Stimulated activated CD4-positive, alpha-beta T cell treated with anti-CD3 and anti-CD28 coated beads, Interleukin-15, amount 100 ng/mL, for 1 hour (primary cell): ENCODE data around the gene TTYH3.

Experiments
- DNase-seq, 2 donors: peaks; one replicate each; pipeline ENCODE4 v3.0.0-alpha.2; 2020; ENCODE audit warnings: low read depth in 1 of 2, low spot score in 1 of 2

TTYH3 gene

GRCh38 chr7:2634267-2635145 lies 2.7 kb downstream of the TTYH3 start:
- DNase-seq: no peak

GRCh38 chr7:2635148-2635668 lies 3.4 kb downstream of the TTYH3 start:
- no peak for DNase-seq

GRCh38 chr7:2635810-2636701 lies 4.3 kb downstream of the TTYH3 start:
- DNase-seq: no peak

- no peak for DNase-seq
Measured at GRCh38 chr7:2637066-2637471, 5.3 kb downstream of the TTYH3 start.

- DNase-seq: no peak
Measured at GRCh38 chr7:2637505-2638223, 5.9 kb downstream of the TTYH3 start.

- no peak for DNase-seq
Measured at GRCh38 chr7:2638224-2638991, 6.6 kb downstream of the TTYH3 start.

- DNase-seq: no peak
Measured at GRCh38 chr7:2639181-2639681, 7.4 kb downstream of the TTYH3 start.

- DNase-seq: no peak
Measured at GRCh38 chr7:2639695-2640481, 8.1 kb downstream of the TTYH3 start.

- no peak for DNase-seq
Measured at GRCh38 chr7:2640482-2640830, 8.7 kb downstream of the TTYH3 start.

- DNase-seq: no peak
Measured at GRCh38 chr7:2640846-2641316, 9.1 kb downstream of the TTYH3 start.

- DNase-seq: no peak
Measured at GRCh38 chr7:2641406-2642393, 9.9 kb downstream of the TTYH3 start.

- no peak for DNase-seq
Measured at GRCh38 chr7:2643386-2644219, 11.8 kb downstream of the TTYH3 start.

- no peak for DNase-seq
Measured at GRCh38 chr7:2644220-2644561, 12.4 kb downstream of the TTYH3 start.

- DNase-seq: no peak
Measured at GRCh38 chr7:2644562-2645273, 12.9 kb downstream of the TTYH3 start.

GRCh38 chr7:2645274-2645868 lies 13.6 kb downstream of the TTYH3 start:
- no peak for DNase-seq

GRCh38 chr7:2646336-2646679 lies 14.5 kb downstream of the TTYH3 start:
- DNase-seq: no peak
